ENCODE measurements around the gene SCAF1.
"Not testable (repeated sequence)": the region's sequence is repeated elsewhere in the genome, so short reads cannot be mapped to it uniquely, and the experiment has no call there.

The SCAF1 gene

DNA sequence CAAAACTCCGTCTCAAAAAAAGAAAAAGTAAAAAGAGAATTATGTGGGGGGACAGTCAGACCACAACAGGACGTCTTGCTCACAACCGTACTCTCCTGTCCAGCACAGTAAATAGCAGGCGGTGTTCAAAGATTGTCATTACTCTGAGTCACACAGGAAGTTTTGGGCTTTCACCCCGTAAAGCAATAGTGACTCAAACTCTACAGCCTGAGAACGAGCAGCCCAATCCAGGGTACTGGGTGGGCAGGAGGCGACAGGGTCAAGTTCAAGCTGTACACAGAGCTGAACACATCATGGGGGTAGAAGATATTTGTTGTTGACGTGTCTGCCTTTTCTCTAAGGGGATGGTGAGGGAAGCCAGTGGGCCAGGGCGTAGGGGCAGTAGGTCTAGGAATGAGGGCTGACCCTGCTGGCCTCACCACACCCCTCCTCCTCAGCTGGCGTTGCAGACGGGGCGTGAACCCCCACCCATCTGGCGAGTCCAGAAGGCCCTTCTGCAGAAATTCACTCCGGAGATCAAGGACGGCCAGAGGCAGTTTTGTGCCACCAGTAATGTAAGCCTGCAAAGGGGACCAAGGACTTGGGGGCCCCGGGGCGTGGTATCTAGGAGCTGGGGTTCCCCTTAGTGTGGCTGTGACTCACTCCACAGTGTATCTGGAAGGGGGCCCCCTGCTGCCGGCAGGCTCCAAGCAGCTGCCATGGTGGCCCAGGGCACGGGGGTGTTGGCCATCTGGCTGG, 27.7 kb upstream of the SCAF1 start:
- no peak for DNase-seq

GRCh38 chr19:49615861-49616260, 26.1 kb upstream of the SCAF1 start:
- no peak for DNase-seq

DNA sequence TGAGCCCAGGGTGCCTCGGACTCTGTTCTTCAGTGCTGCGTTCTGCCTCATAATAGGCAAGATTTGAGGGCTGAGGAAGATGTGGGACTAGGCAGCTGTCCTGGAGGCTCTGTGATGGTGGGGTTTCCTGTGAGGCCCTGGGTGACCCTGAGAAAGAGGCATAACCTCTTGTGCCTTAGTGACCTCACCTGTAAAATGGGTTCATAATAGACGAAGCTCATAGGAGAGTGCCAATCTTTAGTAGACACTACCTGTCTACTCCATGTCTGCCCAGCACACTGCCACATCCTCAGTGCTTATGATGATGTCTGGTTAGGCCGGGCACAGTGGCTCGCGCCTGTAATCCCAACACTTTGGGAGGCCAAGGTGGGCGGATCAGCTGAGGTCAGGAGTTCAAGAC, 25.5 kb upstream of the SCAF1 start:
- DNase-seq: no peak

DNA sequence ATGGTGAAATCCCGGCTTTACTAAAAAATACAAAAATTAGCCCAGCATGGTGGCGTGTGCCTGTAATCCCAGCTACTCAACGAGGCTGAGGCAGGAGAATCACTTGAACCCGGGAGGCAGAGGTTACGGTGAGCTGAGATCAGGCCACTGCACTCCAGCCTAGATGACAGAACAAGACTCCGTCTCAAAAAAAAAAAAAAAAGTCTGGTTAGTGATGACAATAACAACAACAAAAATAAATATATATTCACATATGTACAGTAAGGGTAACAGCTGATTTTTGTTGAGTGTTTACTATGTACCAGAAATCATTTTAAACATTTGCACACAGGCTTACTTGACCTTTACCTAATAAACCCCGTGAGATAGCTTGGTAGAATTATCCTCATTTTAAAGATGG, 25.1 kb upstream of the SCAF1 start:
- DNase-seq: no peak

DNA sequence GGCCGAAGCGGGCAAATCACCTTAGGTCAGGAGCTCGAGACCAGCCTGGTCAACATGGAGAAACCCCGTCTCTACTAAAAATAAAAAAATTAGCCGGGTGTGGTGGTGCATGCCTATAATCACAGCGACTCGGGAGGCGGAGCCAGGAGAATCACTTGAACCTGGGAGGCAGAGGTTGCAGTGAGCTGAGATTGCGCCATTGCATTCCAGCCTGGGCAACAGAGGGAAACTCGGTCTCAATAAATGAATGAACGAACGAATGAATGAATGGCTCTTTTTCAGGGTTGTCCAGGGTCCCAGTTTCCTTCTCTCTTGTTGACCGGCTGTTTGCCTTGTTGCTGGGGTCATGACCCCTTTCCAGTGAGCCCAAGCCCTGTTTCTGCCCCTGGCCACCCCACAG, 24.1 kb upstream of the SCAF1 start:
- DNase-seq: not testable (repeated sequence)

GRCh38 chr19:49624967-49625910, 16.8 kb upstream of the SCAF1 start:
- no peak for DNase-seq

DNA sequence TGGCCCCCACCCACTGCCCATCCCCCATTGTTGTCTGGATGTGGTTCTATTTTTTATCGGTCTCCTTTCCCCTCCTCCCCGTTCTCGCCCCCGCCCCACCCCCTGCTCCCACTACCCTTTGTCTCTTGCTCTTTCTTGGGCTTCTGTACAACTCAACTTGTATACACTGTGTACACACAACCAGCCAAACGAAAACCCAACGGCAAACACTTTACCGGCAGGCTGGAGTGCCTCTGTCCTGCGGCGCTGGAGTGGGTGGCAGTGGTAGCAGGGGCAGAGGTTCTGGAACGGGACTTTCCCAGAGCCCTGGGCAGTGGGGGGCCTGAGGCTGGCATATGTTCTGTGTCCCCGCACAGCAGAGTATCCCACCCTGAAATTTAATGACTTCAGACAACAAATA, 15.8 kb upstream of the SCAF1 start:
- no peak for DNase-seq

DNA sequence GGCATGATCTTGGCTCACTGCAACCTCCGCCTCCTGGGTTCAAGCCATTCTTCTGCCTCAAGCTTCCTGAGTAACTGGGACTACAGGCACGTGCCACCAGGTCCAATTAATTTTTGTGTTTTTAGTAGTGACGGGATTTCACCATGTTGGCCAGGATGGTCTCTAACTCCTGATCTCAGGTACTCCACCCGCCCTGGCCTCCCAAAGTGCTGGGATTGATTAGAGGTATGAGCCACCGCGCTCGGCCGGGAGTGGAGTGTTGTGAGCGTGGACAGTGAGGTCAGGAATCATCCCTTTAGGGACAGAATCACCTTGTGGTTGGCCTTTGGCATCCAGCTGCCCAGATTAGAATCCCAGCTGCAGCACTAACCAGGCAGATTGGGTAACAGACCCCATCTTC, 12.3 kb upstream of the SCAF1 start:
- DNase-seq: no peak

- DNase-seq: no peak
These were observed 10.9 kb upstream of the SCAF1 start for GRCh38 chr19:49631014-49631588.

GRCh38 chr19:49631610-49632192, 10.3 kb upstream of the SCAF1 start:
- no peak for DNase-seq

- DNase-seq: no peak
These were observed 9.4 kb upstream of the SCAF1 start for GRCh38 chr19:49632576-49632975.

DNA sequence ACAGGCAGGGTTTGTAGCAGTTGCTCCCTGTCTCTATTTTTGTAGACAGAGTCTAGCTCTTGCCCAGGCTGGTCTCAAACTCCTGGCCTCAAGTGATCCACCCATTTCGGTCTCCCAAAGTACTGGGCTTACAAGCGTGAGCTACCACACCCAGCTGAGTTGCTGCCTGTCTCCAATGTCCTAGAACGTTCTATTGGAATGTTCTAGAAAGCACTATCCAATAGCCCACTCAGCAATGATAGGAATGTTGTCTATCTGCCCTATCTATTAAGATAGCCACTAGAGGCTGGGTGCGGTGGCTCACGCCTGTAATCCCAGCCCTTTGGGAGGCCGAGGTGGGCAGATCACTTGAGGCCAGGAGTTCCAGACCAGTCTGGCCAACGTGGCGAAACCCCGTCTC, 8.7 kb upstream of the SCAF1 start:
- DNase-seq: not testable (repeated sequence)

- DNase-seq: no peak
These were observed 6.3 kb upstream of the SCAF1 start for GRCh38 chr19:49635530-49636232.

DNA sequence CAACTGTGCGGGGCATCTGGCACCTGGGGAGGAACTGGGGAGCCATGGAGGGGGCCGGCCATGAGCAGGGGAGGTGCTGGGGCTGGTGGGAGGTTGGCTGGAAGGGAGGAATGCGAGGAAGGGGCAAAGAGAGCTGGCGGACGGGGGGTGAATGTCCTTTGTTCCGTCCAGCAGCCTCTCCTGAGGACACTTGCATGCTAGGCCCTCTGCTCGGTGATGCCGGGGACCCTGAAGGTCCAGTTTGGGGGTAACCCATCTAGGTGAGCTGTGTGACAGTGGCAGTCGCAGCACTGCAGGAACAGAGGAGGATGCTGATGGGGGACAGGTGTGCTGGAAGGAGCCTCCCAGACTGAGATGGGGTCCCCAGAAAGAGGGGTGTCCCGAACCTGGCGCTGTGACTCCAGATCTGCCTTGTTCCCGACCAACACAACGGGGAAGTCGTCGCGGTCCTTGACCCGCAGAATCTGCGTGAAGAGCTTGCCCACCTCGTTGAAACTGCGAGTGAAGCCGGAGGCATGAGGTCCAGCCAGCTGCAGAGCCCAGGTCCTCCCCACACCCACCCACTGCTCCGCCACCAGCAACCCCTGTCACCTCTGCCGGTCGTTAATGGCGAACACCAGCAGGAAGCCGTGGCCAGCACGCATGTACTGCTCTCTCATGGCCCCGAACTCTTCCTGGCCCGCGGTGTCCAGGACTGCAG, 5.6 kb upstream of the SCAF1 start:
- no peak for DNase-seq

- no peak for DNase-seq
These were observed 3.9 kb upstream of the SCAF1 start for GRCh38 chr19:49637821-49638738.

- no peak for DNase-seq
These were observed 2.5 kb upstream of the SCAF1 start for GRCh38 chr19:49639401-49640112.

DNA sequence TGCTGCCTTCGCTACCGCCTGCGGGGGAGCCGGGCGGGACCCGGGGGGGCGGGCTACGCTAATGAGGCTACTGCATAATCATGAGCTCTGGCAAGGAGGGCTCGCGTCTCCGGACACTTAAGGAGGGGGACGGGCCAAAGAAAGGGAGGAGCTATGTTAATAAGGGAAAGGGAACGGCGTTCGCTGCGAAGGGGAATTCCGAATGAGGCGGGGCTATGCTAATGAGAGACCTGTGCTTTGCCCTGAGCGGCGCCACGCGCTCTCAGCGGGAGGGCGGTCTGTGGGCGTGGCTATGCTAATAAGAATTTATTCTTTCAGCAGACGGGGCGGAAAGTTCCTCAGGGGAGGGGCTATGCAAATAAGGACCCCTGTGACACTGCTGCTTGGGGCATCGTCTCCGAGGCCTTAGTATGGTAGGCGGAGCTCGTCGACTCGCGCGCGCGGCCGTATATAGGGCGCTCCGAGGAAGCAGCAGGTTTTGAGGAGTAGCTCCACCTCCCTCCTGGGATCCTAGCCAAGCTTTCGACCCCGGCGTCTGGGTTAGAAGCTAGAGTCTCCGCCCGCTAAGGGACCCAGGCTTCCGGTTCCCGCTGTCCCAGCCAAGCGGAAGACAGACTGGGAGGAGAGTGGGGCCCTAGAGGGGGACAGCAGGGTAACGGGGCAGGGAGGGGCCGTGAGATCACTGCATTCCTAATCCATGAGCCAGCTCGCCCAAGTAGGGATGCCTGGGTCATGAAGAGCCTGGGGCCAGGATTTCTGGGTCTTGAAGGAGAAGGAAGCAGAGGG, 1.7 kb upstream of the SCAF1 start, which contains the start of gene RRAS:
Gene RRAS (minus strand): TSS at position 31 of the 786 bp plus-strand sequence. CDS start 45 bp downstream, outside the sequence.
- DNase-seq: peak; percentile 97

DNA sequence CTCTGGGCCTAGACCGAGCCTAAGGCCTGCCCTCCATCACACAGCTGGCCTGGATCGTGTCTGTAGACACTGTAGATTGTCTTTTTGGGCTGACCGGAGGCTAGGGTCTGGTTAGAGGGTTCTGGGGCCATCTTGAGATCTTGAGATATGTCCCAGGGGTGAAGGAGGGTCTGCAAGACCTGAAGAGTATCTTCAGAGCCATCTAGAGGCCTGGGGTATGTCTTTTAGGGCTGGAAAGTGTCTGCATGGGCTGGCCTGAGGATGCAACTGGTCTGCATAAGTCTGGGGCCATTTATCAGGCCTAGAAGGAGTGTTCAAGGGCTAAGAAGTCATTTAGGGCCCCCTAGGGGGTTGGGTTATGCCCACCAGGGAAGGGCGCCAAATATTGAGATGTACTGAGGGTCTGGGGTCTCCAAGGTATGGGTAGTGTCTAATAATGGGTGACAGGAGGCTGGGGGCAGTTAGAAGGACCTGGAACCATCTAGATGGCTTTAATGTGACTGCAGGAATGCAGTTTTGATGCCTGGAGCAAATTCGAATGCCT, 555 bp downstream of the SCAF1 start:
- no peak for DNase-seq

GRCh38 chr19:49643466-49643865, 1.5 kb downstream of the SCAF1 start:
- no peak for DNase-seq

All from NCI-H345 (cell line).